ENCODE measurements around the gene SPOPL.

DNA sequence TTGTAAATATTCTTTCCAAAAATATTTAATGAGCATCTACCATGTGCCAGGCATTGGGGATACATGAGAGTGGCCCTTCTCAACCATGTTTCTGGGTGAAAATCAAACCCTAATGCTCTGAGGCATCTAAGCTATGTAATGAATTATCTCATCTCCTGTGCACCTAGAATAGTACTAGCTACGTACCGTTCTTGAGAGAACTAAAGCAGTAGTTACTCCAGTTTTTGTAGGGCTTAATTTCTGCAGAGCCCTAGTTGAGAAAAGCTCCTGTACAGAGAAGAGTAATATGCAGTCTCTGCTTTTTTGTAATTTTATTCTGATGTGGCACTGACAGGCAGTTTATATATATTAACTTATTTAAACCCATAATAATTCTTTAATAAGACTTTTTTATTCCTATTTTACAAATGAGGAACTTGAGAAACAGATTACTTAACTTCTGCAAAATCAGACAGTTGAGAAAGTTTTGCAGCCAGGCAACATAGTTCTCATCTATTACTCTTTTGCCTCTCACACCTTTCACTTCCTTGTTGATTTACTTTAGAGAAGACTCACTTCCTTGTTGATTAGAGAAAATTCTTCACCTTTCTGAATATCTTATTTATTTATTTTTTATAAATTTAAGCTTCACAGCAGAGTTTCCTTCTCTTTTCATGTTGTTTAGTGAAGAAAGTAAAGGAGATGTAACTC is 3.1 kb downstream of the SPOPL start:
- TF ChIP-seq, protein P1, sequence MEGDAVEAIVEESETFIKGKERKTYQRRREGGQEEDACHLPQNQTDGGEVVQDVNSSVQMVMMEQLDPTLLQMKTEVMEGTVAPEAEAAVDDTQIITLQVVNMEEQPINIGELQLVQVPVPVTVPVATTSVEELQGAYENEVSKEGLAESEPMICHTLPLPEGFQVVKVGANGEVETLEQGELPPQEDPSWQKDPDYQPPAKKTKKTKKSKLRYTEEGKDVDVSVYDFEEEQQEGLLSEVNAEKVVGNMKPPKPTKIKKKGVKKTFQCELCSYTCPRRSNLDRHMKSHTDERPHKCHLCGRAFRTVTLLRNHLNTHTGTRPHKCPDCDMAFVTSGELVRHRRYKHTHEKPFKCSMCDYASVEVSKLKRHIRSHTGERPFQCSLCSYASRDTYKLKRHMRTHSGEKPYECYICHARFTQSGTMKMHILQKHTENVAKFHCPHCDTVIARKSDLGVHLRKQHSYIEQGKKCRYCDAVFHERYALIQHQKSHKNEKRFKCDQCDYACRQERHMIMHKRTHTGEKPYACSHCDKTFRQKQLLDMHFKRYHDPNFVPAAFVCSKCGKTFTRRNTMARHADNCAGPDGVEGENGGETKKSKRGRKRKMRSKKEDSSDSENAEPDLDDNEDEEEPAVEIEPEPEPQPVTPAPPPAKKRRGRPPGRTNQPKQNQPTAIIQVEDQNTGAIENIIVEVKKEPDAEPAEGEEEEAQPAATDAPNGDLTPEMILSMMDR (IDR thresholded peaks at IDR 0.05), result no peak
- TF ChIP-seq POLR2A (IDR thresholded peaks at IDR 0.05) (no peak), POLR2AphosphoS5 (IDR thresholded peaks at IDR 0.05) (no peak)
